Type B pancreatic cell (in vitro differentiated cells): Measurements from ENCODE around the gene SUPT3H. TPM values are rescaled to one million over a fixed set of nuclear protein-coding genes. Genes with fewer than 3 reads are reported as not detected.
"Not testable (repeated sequence)": the region's sequence is repeated elsewhere in the genome, so short reads cannot be mapped to it uniquely, and the experiment has no call there.

ENCODE experiments used
- DNase-seq: peaks from one replicate; pipeline ENCODE4 v3.0.0; 2021; ENCODE audit warnings: mixed read lengths; ENCODE audit not compliant: unreplicated experiment; ENCODE audit errors: extremely low spot score
- H3K27ac Mint-ChIP-seq: 2 replicates; pipeline ENCODE4 v1.8.0; 2021; ENCODE audit warnings: mild to moderate bottlenecking, mixed read lengths
- H3K27me3 Mint-ChIP-seq: 2 replicates; pipeline ENCODE4 v1.8.0; 2021; ENCODE audit warnings: mixed read lengths
- H3K36me3 Mint-ChIP-seq: 2 replicates; pipeline ENCODE4 v1.8.0; 2021; ENCODE audit warnings: mixed read lengths
- H3K4me1 Mint-ChIP-seq: one replicate; pipeline ENCODE4 v1.8.0; 2021; ENCODE audit warnings: mixed read lengths; ENCODE audit not compliant: unreplicated experiment
- H3K4me3 Mint-ChIP-seq: 2 replicates; pipeline ENCODE4 v1.8.0; 2021; ENCODE audit warnings: mild to moderate bottlenecking, mixed read lengths
- H3K9me3 Mint-ChIP-seq: 2 replicates; pipeline ENCODE4 v1.8.0; 2021; ENCODE audit warnings: mixed read lengths
- CTCF ChIP-seq: fragments of 200-600 bp; sonication (generic); conservative IDR thresholded peaks from 2 replicates; pipeline ENCODE4 v1.5.0; 2021; ENCODE audit warnings: antibody characterized with exemption, mild to moderate bottlenecking
- total RNA-seq: library from RNA; stranded (reverse); gene quantifications from 2 replicates; pipeline ENCODE4 v1.2.1, GENCODE V29; 2021; ENCODE audit warnings: low replicate concordance

The SUPT3H gene
- total RNA-seq, 1 donor from 2014 or later, result 18.4 TPM

DNA sequence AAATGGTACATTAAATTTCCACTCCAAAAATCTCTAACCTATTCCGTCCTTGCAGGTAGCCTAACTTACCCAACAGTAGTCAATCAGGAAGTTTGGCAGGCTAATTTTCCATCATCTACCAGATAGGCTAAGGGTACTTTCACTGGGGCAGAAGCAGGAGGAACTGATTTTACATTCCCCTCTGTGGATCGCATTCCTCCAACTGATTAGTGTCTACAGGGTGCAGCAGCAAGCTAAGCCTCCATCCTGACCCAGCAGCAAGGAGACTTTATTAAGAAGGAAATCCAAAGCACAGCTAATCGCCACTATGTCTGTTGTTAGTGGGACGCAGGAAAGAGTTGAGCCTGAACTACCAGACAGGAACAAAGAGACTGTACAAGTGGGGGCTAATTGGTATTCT, 192.8 kb downstream of the SUPT3H start:
- no peak overlapping the region for H3K4me3 Mint-ChIP-seq
- no peak overlapping the region for H3K27ac Mint-ChIP-seq
- no peaks in the 10 kb centered on the region for H3K4me1 Mint-ChIP-seq
- peaks cover 4% of the 10 kb centered on the region for H3K36me3 Mint-ChIP-seq
- TF ChIP-seq CTCF, result no peak
- no peaks in the 10 kb centered on the region for H3K27me3 Mint-ChIP-seq
- no peak for DNase-seq
- H3K9me3 Mint-ChIP-seq, result no peaks in the 10 kb centered on the region

DNA sequence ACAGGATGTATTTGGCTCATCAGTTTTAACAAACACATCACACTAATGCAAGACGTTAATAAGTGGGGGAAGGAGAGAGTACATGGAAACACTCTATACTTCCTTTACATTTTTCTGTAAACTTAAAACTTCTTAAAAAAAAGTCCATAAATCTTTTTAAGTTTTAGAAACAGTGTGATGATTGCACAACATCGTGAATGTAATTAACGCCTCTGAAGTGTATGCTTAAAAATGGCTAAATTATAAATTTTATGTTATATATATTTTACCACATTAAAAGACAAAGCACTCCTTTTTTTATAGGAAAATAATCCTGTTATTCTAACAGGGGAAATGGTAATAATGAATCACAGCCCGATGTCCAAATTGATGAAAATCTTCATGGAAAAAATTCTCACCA, 193.7 kb downstream of the SUPT3H start:
- H3K27ac Mint-ChIP-seq, result no peak overlapping the region
- no peak for DNase-seq
- H3K27me3 Mint-ChIP-seq, result no peaks in the 10 kb centered on the region
- H3K9me3 Mint-ChIP-seq, result no peaks in the 10 kb centered on the region
- no peak overlapping the region for H3K4me3 Mint-ChIP-seq
- peaks cover 4% of the 10 kb centered on the region for H3K36me3 Mint-ChIP-seq
- H3K4me1 Mint-ChIP-seq, result no peaks in the 10 kb centered on the region
- no peak for TF ChIP-seq CTCF

- not testable (repeated sequence) for H3K27me3 Mint-ChIP-seq, H3K4me1 Mint-ChIP-seq, DNase-seq, H3K27ac Mint-ChIP-seq, H3K9me3 Mint-ChIP-seq, H3K4me3 Mint-ChIP-seq, H3K36me3 Mint-ChIP-seq
Observed at GRCh38 chr6:45176373-45176772, 201.4 kb downstream of the SUPT3H start.

DNA sequence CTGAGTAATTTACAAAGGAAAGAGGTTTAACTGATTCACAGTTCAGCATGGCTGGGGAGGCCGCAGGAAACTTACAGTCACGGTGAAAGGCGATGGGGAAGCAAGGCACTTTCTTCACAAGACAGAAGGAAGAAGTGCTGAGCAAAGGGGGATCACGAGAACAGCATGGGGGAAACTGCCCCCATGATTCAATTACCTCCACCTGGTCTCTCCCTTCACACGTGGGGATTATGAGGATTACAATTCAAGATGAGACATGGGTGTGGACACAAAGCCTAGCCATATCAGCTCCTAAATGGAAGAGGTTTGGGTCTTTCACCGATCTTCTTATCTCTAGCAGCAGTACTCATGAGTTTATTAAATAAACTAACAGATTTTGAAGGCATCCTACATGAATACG, 202.5 kb downstream of the SUPT3H start:
- no peak for DNase-seq
- no peaks in the 10 kb centered on the region for H3K9me3 Mint-ChIP-seq
- H3K27ac Mint-ChIP-seq, result no peak overlapping the region
- no peaks in the 10 kb centered on the region for H3K27me3 Mint-ChIP-seq
- H3K4me3 Mint-ChIP-seq, result no peak overlapping the region
- H3K4me1 Mint-ChIP-seq, result peaks cover under 1% of the 10 kb centered on the region
- no peaks in the 10 kb centered on the region for H3K36me3 Mint-ChIP-seq
- no peak for TF ChIP-seq CTCF

GRCh38 chr6:45174045-45174444, 203.7 kb downstream of the SUPT3H start:
- Mint-ChIP-seq H3K4me1 (peaks cover 6% of the 10 kb centered on the region), H3K9me3 (no peaks in the 10 kb centered on the region), H3K36me3 (no peaks in the 10 kb centered on the region), H3K4me3 (no peak overlapping the region), H3K27ac (no peak overlapping the region), H3K27me3 (no peaks in the 10 kb centered on the region)
- TF ChIP-seq CTCF, result no peak
- DNase-seq, result no peak

DNA sequence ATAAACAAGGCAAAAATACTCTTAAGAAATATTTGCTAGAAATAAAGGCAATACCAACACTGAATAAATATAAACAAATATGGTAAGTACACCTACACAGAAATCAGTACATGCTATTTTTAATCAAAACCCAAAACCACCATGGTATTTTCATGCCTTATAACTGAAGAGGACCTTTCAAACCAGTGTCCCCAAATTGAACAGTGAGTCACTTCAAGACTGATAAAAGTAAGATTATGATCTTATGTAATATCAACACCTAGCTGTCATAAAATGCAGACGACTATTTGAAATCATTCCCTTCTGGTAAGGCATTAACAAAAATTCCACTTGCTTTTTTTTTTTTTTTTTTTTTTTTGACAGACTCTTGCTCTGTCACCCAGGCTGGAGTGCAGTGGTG, 206.4 kb downstream of the SUPT3H start:
- no peak for TF ChIP-seq CTCF
- Mint-ChIP-seq H3K9me3 (no peaks in the 10 kb centered on the region), H3K4me1 (peaks cover 6% of the 10 kb centered on the region), H3K27ac (no peak overlapping the region), H3K4me3 (no peak overlapping the region), H3K36me3 (no peaks in the 10 kb centered on the region), H3K27me3 (no peaks in the 10 kb centered on the region)
- DNase-seq, result no peak
